ENCODE measurements around the gene MBOAT7. TPM values are rescaled to one million over a fixed set of nuclear protein-coding genes. Genes with fewer than 3 reads are reported as not detected.
A peak's percentile ranks its signal among the peaks of the same experiment; 100 is the strongest.
"Not testable (repeated sequence)": the region's sequence is repeated elsewhere in the genome, so short reads cannot be mapped to it uniquely, and the experiment has no call there.

MBOAT7 gene
- total and polyA plus RNA-seq, 8 donors: 48.1 to 102 (median 56.3) TPM

DNA sequence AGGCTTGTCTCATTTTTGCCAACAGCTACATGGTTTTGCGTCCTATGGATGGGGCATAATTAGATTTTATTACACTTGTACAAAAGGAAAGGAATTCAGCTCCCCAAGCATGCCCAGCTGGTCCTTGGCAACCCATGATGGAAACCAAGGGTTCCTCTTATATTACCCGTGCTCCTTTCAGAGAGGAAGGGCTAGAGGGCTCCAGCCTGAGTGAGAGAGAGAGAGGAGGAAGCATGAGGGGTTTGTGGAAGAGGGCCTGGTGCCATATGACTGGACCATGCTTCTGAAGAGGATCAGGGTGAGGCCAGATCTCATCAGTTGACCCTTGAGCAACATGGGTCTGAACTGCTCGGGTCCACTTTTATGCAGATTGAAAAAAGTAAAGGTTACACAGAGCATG lies 7.7 kb upstream of the MBOAT7 start:
- intact Hi-C loops (cut with DNase I): no loop called here
- no peak for DNase-seq
- TF ChIP-seq, protein P1, sequence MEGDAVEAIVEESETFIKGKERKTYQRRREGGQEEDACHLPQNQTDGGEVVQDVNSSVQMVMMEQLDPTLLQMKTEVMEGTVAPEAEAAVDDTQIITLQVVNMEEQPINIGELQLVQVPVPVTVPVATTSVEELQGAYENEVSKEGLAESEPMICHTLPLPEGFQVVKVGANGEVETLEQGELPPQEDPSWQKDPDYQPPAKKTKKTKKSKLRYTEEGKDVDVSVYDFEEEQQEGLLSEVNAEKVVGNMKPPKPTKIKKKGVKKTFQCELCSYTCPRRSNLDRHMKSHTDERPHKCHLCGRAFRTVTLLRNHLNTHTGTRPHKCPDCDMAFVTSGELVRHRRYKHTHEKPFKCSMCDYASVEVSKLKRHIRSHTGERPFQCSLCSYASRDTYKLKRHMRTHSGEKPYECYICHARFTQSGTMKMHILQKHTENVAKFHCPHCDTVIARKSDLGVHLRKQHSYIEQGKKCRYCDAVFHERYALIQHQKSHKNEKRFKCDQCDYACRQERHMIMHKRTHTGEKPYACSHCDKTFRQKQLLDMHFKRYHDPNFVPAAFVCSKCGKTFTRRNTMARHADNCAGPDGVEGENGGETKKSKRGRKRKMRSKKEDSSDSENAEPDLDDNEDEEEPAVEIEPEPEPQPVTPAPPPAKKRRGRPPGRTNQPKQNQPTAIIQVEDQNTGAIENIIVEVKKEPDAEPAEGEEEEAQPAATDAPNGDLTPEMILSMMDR (IDR thresholded peaks at IDR 0.05): no peak

DNA sequence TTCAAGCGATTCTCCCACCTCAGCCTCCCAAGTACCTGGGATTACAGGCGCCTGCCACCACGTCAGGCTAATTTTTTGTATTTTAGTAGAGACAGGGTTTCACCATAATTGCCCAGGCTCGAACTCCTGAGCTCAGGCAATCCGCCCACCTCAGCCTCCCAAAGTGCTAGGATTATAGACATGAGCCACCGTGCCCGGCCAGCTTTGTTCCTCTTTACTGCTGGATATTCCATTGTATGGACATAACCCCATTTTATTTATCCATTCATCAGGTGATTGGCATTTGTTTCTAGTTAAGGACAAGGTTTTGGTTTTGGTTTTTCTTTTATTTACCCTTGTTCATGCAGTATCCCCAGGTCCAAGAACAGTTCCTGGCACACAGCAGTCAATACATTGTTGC lies 7.2 kb upstream of the MBOAT7 start:
- no peak overlapping the region for H3K4me3 ChIP-seq
- H3K36me3 ChIP-seq: peaks cover 0 to 32% of the 10 kb centered on the region in 2 donors
- no peaks in the 10 kb centered on the region for H3K9me3 ChIP-seq
- ATAC-seq (no peak), DNase-seq (peak in 1 of 4 donors; percentile 17)
- peaks cover 11 to 23% of the 10 kb centered on the region in 2 donors for H3K4me1 ChIP-seq
- no peaks in the 10 kb centered on the region for H3K27me3 ChIP-seq
- H3K27ac ChIP-seq: no peak overlapping the region
- TF ChIP-seq, protein P1 (IDR thresholded peaks at IDR 0.05): no peak
- intact Hi-C loops (cut with DNase I): no loop called here

More for the DNA sequence above, 7.7 kb upstream of the MBOAT7 start:
- Histone ChIP-seq H3K4me3 (no peak overlapping the region), H3K27me3 (no peaks in the 10 kb centered on the region), H3K36me3 (peaks cover 0 to 38% of the 10 kb centered on the region in 2 donors), H3K9me3 (no peaks in the 10 kb centered on the region), H3K27ac (no peak overlapping the region), H3K4me1 (peaks cover 11 to 23% of the 10 kb centered on the region in 2 donors)
- no peak for ATAC-seq

DNA sequence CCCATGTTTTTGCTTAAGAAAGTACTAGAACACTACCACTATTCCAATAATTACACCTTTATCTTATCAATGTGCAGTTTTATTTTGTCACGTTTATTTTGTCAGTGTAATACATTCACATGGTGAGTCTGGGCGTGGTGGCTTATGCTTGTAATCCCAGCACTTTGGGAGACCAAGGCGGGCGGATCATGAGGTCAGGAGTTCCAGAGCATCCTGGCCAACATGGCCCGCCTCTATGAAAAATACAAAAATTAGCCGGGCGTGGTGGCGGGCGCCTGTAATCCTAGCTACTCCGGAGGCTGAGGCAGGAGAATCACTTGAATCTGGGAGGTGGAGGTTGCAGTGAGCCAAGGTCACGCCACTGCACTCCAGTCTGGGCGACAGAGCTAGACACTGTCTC lies 5.1 kb upstream of the MBOAT7 start:
- H3K27ac ChIP-seq; H3K27me3 ChIP-seq; ATAC-seq; intact Hi-C loops (cut with DNase I); H3K4me3 ChIP-seq; H3K9me3 ChIP-seq: not testable (repeated sequence)
- peak in 1 of 4 donors; percentile 15 for DNase-seq
- Histone ChIP-seq H3K36me3 (peaks cover 0 to 28% of the 10 kb centered on the region in 2 donors), H3K4me1 (peaks cover 7 to 17% of the 10 kb centered on the region in 2 donors)

DNA sequence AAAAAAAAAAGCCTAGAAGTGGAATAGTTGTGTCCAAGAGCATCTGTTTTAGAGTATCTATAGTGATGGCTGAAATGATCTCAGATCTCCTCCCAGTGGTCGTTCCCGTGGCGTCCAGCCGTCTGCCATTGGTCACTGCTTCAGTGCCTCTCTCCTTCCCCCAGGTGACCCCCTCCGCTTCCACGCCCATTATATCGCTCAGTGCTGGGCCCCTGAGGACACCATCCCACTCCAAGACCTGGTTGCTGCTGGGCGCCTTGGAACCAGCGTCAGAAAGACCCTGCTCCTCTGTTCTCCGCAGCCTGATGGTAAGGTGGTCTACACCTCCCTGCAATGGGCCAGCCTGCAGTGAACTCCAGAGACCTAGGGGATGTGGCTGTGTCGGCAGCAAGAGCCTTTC lies 3.6 kb upstream of the MBOAT7 start:
- Histone ChIP-seq H3K4me1 (peaks cover 11 to 26% of the 10 kb centered on the region in 2 donors), H3K27ac (no peak overlapping the region), H3K27me3 (no peaks in the 10 kb centered on the region), H3K9me3 (no peaks in the 10 kb centered on the region), H3K4me3 (no peak overlapping the region), H3K36me3 (peaks cover 0 to 28% of the 10 kb centered on the region in 2 donors)
- intact Hi-C loops (cut with DNase I): no loop called here
- ATAC-seq: no peak
- TF ChIP-seq, protein P1 (IDR thresholded peaks at IDR 0.05): no peak
- peak in 1 of 4 donors; percentile 62 for DNase-seq

DNA sequence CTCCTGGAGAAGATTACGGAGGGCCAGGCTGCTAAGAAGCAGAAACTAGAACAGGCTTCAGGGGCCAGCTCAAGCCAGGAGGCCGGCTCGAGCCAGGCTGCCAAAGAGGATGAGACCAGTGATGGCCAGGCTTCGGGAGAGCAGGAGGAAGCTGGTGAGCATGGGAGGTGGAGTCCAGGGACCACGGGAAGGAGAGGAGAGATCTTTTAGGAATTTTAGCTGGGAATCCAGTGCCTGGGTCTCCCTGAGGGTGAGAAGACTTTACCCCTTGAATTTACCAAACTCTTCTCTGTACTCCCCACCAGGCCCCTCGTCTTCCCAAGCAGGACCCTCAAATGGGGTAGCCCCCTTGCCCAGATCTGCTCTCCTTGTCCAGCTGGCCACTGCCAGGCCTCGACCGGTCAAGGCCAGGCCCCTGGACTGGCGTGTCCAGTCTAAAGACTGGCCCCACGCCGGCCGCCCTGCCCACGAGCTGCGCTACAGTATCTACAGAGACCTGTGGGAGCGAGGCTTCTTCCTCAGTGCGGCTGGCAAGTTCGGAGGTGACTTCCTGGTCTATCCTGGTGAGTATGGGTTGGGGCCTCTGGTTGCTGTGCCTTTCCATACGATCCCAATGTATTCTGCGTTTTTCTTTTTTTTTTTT lies 2.6 kb upstream of the MBOAT7 start:
- peak in 1 of 4 donors; percentile 81 for DNase-seq
- intact Hi-C loops (cut with DNase I): no loop called here

More for the DNA sequence above, 2.6 kb upstream of the MBOAT7 start:
- Histone ChIP-seq H3K36me3 (peaks cover 0 to 33% of the 10 kb centered on the region in 2 donors), H3K4me3 (peak overlapping the region; percentile 68 to 95), H3K27me3 (no peaks in the 10 kb centered on the region), H3K27ac (peak overlapping the region; percentile 99), H3K9me3 (no peaks in the 10 kb centered on the region), H3K4me1 (peaks cover 11 to 37% of the 10 kb centered on the region in 2 donors)
- TF ChIP-seq, protein P1 (IDR thresholded peaks at IDR 0.05): no peak
- ATAC-seq: no peak

All from left lung (tissue), 10 donors.